Osteoblast (primary cell): ENCODE results near the gene CDC14A. TPM values are rescaled to one million over a fixed set of nuclear protein-coding genes. Genes with fewer than 3 reads are reported as not detected.

Experiments used
- DNase-seq: peaks from one replicate; pipeline ENCODE4 v3.0.0; 2011; ENCODE audit warnings: low spot score, mixed read lengths; ENCODE audit not compliant: insufficient read length; ENCODE audit errors: missing footprints
- H2AFZ ChIP-seq: 2 replicates; pipeline ENCODE4 v1.6.0; 2011; ENCODE audit warnings: mild to moderate bottlenecking, low read length
- H3K27ac ChIP-seq: 2 replicates; pipeline ENCODE4 v1.5.1; 2011; ENCODE audit warnings: mild to moderate bottlenecking, low read depth, low read length, moderate library complexity
- H3K27me3 ChIP-seq: 2 replicates; pipeline ENCODE4 v1.6.0; 2012; ENCODE audit warnings: mild to moderate bottlenecking, control low read depth, inconsistent platforms, low read length, moderate library complexity; ENCODE audit not compliant: insufficient read depth
- H3K36me3 ChIP-seq: 2 replicates; pipeline ENCODE4 v1.5.1; 2011; ENCODE audit warnings: mild to moderate bottlenecking, low read length, control low read depth, moderate library complexity; ENCODE audit not compliant: insufficient read depth
- H3K4me1 ChIP-seq: 2 replicates; pipeline ENCODE4 v1.5.1; 2011; ENCODE audit warnings: mild to moderate bottlenecking, low read length, control low read depth, moderate library complexity; ENCODE audit not compliant: insufficient read depth
- H3K4me2 ChIP-seq: 2 replicates; pipeline ENCODE4 v1.6.0; 2011; ENCODE audit warnings: mild to moderate bottlenecking, low read length; ENCODE audit not compliant: insufficient read depth
- H3K4me3 ChIP-seq: fragments of 200-600 bp; sonication (generic); 3 replicates; pipeline ENCODE4 v1.5.1; 2012; ENCODE audit warnings: mild to moderate bottlenecking, low read length, inconsistent platforms; ENCODE audit not compliant: insufficient read depth
- H3K79me2 ChIP-seq: 2 replicates; pipeline ENCODE4 v1.6.0; 2012; ENCODE audit warnings: mild to moderate bottlenecking, low read length, control low read depth, inconsistent platforms; ENCODE audit not compliant: insufficient read depth
- H3K9me3 ChIP-seq: 2 replicates; pipeline ENCODE4 v1.5.1; 2011; ENCODE audit warnings: low read depth, low read length, control low read depth
- H4K20me1 ChIP-seq: 2 replicates; pipeline ENCODE4 v1.6.0; 2012; ENCODE audit warnings: mild to moderate bottlenecking, low read length, control low read depth; ENCODE audit not compliant: insufficient read depth
- CTCF ChIP-seq: IDR thresholded peaks from 2 replicates; pipeline ENCODE4 v1.5.1; 2011; ENCODE audit warnings: mild to moderate bottlenecking, low read depth, low read length, moderate library complexity; ENCODE audit errors: extremely low read depth
- total RNA-seq: library from RNA; depleted of rRNA; stranded (reverse); fragments of >200 nt; gene quantifications from 2 replicates; pipeline ENCODE4 v1.2.3, GENCODE V29; 2012

The CDC14A gene
- total RNA-seq, 1 donor: 6.9 TPM

GRCh38 chr1:100482167-100482566 is 129.9 kb downstream of the CDC14A start:
- no peak for TF ChIP-seq CTCF
- DNase-seq: no peak
- no peaks in the 10 kb centered on the region for H3K27me3 ChIP-seq

GRCh38 chr1:100482748-100483147 is 130.4 kb downstream of the CDC14A start:
- Histone ChIP-seq H3K36me3 (no peaks in the 10 kb centered on the region), H3K4me1 (no peaks in the 10 kb centered on the region), H3K9me3 (no peaks in the 10 kb centered on the region), H3K27ac (no peak overlapping the region), H3K4me2 (no peak overlapping the region), H4K20me1 (no peaks in the 10 kb centered on the region), H3K79me2 (no peaks in the 10 kb centered on the region), H2AFZ (no peak overlapping the region), H3K27me3 (no peaks in the 10 kb centered on the region), H3K4me3 (no peak overlapping the region)
- TF ChIP-seq CTCF: no peak
- DNase-seq: no peak

More at GRCh38 chr1:100482167-100482566, 129.9 kb downstream of the CDC14A start:
- Histone ChIP-seq H4K20me1 (no peaks in the 10 kb centered on the region), H3K27ac (no peak overlapping the region), H3K4me3 (no peak overlapping the region), H2AFZ (no peak overlapping the region), H3K4me2 (no peak overlapping the region), H3K4me1 (no peaks in the 10 kb centered on the region), H3K79me2 (no peaks in the 10 kb centered on the region), H3K9me3 (no peaks in the 10 kb centered on the region), H3K36me3 (no peaks in the 10 kb centered on the region)

GRCh38 chr1:100483230-100483629 is 130.9 kb downstream of the CDC14A start:
- H3K27me3 ChIP-seq: no peaks in the 10 kb centered on the region
- H3K27ac ChIP-seq: no peak overlapping the region
- no peaks in the 10 kb centered on the region for H3K4me1 ChIP-seq
- no peaks in the 10 kb centered on the region for H3K9me3 ChIP-seq
- DNase-seq: no peak
- H3K4me3 ChIP-seq: no peak overlapping the region
- H2AFZ ChIP-seq: no peak overlapping the region
- H3K4me2 ChIP-seq: no peak overlapping the region
- H4K20me1 ChIP-seq: no peaks in the 10 kb centered on the region
- no peaks in the 10 kb centered on the region for H3K36me3 ChIP-seq
- TF ChIP-seq CTCF: no peak
- H3K79me2 ChIP-seq: no peaks in the 10 kb centered on the region

- no peak for TF ChIP-seq CTCF
- H3K27ac ChIP-seq: no peak overlapping the region
- no peaks in the 10 kb centered on the region for H4K20me1 ChIP-seq
- no peak overlapping the region for H3K4me3 ChIP-seq
- H3K9me3 ChIP-seq: no peaks in the 10 kb centered on the region
- H3K36me3 ChIP-seq: no peaks in the 10 kb centered on the region
- H2AFZ ChIP-seq: no peak overlapping the region
- peak; percentile 17 for DNase-seq
- H3K4me1 ChIP-seq: no peaks in the 10 kb centered on the region
- no peaks in the 10 kb centered on the region for H3K79me2 ChIP-seq
- H3K4me2 ChIP-seq: no peak overlapping the region
- no peaks in the 10 kb centered on the region for H3K27me3 ChIP-seq
Measured at GRCh38 chr1:100485855-100486258, 133.6 kb downstream of the CDC14A start.
